K562 (cell line): Measurements from ENCODE around the gene STX12. TPM values are rescaled to one million over a fixed set of nuclear protein-coding genes. Genes with fewer than 3 reads are reported as not detected.

Source experiments
- ATF7 ChIP-seq: fragments of 450-650 bp; IDR thresholded peaks from 2 replicates; pipeline ENCODE4 v1.7.1; 2014; ENCODE audit warnings: mild to moderate bottlenecking, moderate library complexity
- CEBPG ChIP-seq, 3 experiments: fragments of 200-800 bp in 1 of 3; sonication (Bioruptor generic) in 1 of 3; sonication (generic) in 1 of 3; formaldehyde crosslinking in 1 of 3; IDR thresholded peaks in 2 of 3; conservative IDR thresholded peaks in 1 of 3; 2 replicates each; pipeline versions ENCODE4 v1.6.1 to v1.8.0; 2016 to 2022; ENCODE audit warnings: missing compliant biosample characterization in 2 of 3, missing genetic modification characterization in 2 of 3, mild to moderate bottlenecking in 1 of 3, missing genetic modification reagents in 1 of 3
- CTBP1 ChIP-seq: fragments of 450-650 bp; IDR thresholded peaks from 2 replicates; pipeline ENCODE4 v1.6.1; 2016; ENCODE audit warnings: borderline replicate concordance
- E2F6 ChIP-seq, 2 experiments: IDR thresholded peaks; 2 replicates each; pipeline ENCODE4 v1.6.1; 2011; ENCODE audit warnings: borderline replicate concordance in 1 of 2, control low read depth in 1 of 2, low read depth in 1 of 2, low read length in 1 of 2, mild to moderate bottlenecking in 1 of 2, mixed read lengths in 1 of 2, moderate library complexity in 1 of 2; ENCODE audit not compliant: insufficient read depth in 1 of 2, insufficient read length in 1 of 2, poor library complexity in 1 of 2, severe bottlenecking in 1 of 2; ENCODE audit errors: extremely low read depth in 1 of 2
- KAT7 ChIP-seq: sonication (generic); formaldehyde crosslinking; IDR thresholded peaks from 2 replicates; pipeline ENCODE4 v1.8.0; 2022; ENCODE audit warnings: missing genetic modification reagents, mild to moderate bottlenecking, borderline replicate concordance
- L3MBTL2 ChIP-seq: fragments of 450-650 bp; IDR thresholded peaks from 2 replicates; pipeline ENCODE4 v1.6.1; 2016; ENCODE audit warnings: mild to moderate bottlenecking, moderate library complexity
- MAFK ChIP-seq: IDR thresholded peaks from 2 replicates; pipeline ENCODE4 v1.6.1; 2011; ENCODE audit warnings: low read length, improper control_type of control experiment
- MBD1 ChIP-seq: fragments of 250-450 bp; sonication (Bioruptor Pico); IDR thresholded peaks from 2 replicates; pipeline ENCODE4 v1.8.0; 2022; ENCODE audit warnings: inconsistent platforms
- MYNN ChIP-seq, 2 experiments: sonication (generic); formaldehyde crosslinking in 1 of 2; IDR thresholded peaks; 2 replicates each; pipeline versions ENCODE4 v1.5.0 to v1.6.1; 2016 to 2020; ENCODE audit warnings: antibody characterized with exemption in 1 of 2, missing genetic modification reagents in 1 of 2
- RCOR1 ChIP-seq, 2 experiments: IDR thresholded peaks; 2 replicates each; pipeline ENCODE4 v1.6.1; 2012; ENCODE audit warnings: low read depth in 2 of 2, low read length in 2 of 2, borderline replicate concordance in 1 of 2, improper control_type of control experiment in 1 of 2
- SOX6 ChIP-seq: fragments of 450-650 bp; IDR thresholded peaks from 2 replicates; pipeline ENCODE4 v1.6.1; 2014; ENCODE audit warnings: mild to moderate bottlenecking
- TCF7 ChIP-seq: sonication (generic); IDR thresholded peaks from 2 replicates; pipeline ENCODE4 v1.6.1; 2016; ENCODE audit warnings: antibody characterized with exemption, borderline replicate concordance
- TOE1 ChIP-seq, 2 experiments: fragments of 450-650 bp in 1 of 2; sonication (generic) in 1 of 2; formaldehyde crosslinking in 1 of 2; IDR thresholded peaks; 2 replicates each; pipeline versions ENCODE4 v1.7.1 to v1.8.0; 2016 to 2022; ENCODE audit warnings: borderline replicate concordance in 2 of 2, mild to moderate bottlenecking in 2 of 2, antibody characterized with exemption in 1 of 2, inconsistent platforms in 1 of 2, low read depth in 1 of 2, missing genetic modification reagents in 1 of 2, moderate library complexity in 1 of 2
- TSC22D4 ChIP-seq: fragments of 450-650 bp; IDR thresholded peaks from 2 replicates; pipeline ENCODE4 v1.6.1; 2016; ENCODE audit warnings: missing genetic modification characterization, missing biosample characterization, control low read depth
- UBTF ChIP-seq, 2 experiments: IDR thresholded peaks; 2 replicates each; pipeline ENCODE4 v1.6.1; 2012; ENCODE audit warnings: improper control_type of control experiment in 2 of 2, low read depth in 2 of 2, low read length in 2 of 2, borderline replicate concordance in 1 of 2
- ZNF175 ChIP-seq: fragments of 200-800 bp; sonication (Bioruptor generic); IDR thresholded peaks from 2 replicates; pipeline ENCODE4 v1.6.1; 2016; ENCODE audit warnings: low read depth, mild to moderate bottlenecking, missing genetic modification characterization, missing compliant biosample characterization
- polyA plus RNA-seq, 8 experiments: library from polyadenylated mRNA; depleted of rRNA in 4 of 8; stranded (reverse) in 5 of 8; unstranded in 3 of 8; fragments of >200 nt; fragmentation: Nextera tagmentation in 2 of 8; fragmentation: Illumina TruSeq in 1 of 8; extraction: Ambion mirVana in 2 of 8; extraction: Trizol in 1 of 8; gene quantifications; 2 replicates each; pipeline versions ENCODE4 v1.2.1 to v1.2.3, GENCODE V29; 2011 to 2014; ENCODE audit warnings: inconsistent platforms in 1 of 8, missing spikeins in 1 of 8
- total RNA-seq, 7 experiments: library from RNA; depleted of rRNA in 6 of 7; stranded (reverse); fragments of >200 nt in 6 of 7; fragmentation: Illumina TruSeq in 2 of 7; extraction: Trizol in 2 of 7; gene quantifications; 2 replicates each; pipeline versions ENCODE4 v1.2.1 to v1.2.3, GENCODE V29; 2011 to 2021; ENCODE audit warnings: low replicate concordance in 1 of 7
- TF ChIP-seq, protein P1 (sequence below): conservative IDR thresholded peaks from 2 replicates; pipeline ENCODE4 v1.6.1; 2011; ENCODE audit warnings: low read depth, mild to moderate bottlenecking, low read length; ENCODE audit not compliant: control insufficient read depth

STX12 gene
- total and polyA plus RNA-seq, 9 of the 15 experiments (the other 6 are each of a cell fraction or from before 2014, with no cell fraction given) = 16.9 to 31.3 (median 25.7) TPM

- TF ChIP-seq TOE1 (IDR thresholded peaks at IDR 0.05; ENCODE audit: borderline replicate concordance) (0 out of 2 replicates have a peak, but pooled peaks have one; percentile 34), TOE1 (CRISPR knock-in tag; IDR thresholded peaks at IDR 0.05; ENCODE audit: borderline replicate concordance, low read depth) (no peak), TCF7 (0 out of 2 replicates have a peak, but pooled peaks have one; percentile 54), RCOR1 (IDR thresholded peaks at IDR 0.05; ENCODE audit: borderline replicate concordance in 1 of 2, low read depth in 2 of 2, low read length in 2 of 2) (peak in 1 of 2 experiments; percentile 52; a peak in 1 of 4 replicates), E2F6 (IDR thresholded peaks at IDR 0.05; ENCODE audit: borderline replicate concordance in 1 of 2, extremely low read depth in 1 of 2, insufficient read depth in 1 of 2, insufficient read length in 1 of 2, low read depth in 1 of 2, low read length in 1 of 2, poor library complexity in 1 of 2, severe bottlenecking in 1 of 2) (peak in 1 of 2 experiments; percentile 26), TSC22D4 (tag) (no peak), SOX6 (peak; percentile 28; the same call in 1 of the 2 replicates), L3MBTL2 (peak; percentile 39; the same call in 1 of the 2 replicates), CTBP1 (peak; percentile 68; the same call in 1 of the 2 replicates), MAFK (0 out of 2 replicates have a peak, but pooled peaks have one; percentile 10), MYNN (IDR thresholded peaks at IDR 0.05) (peak; percentile 71), MYNN (CRISPR knock-in tag; IDR thresholded peaks at IDR 0.05) (no peak), ATF7 (0 out of 2 replicates have a peak, but pooled peaks have one; percentile 35), KAT7 (CRISPR knock-in tag) (0 out of 2 replicates have a peak, but pooled peaks have one; percentile 66), MBD1 (CRISPR knock-in tag) (no peak), ZNF175 (CRISPR knock-in tag) (no peak), CEBPG (CRISPR knock-in tag; IDR thresholded peaks at IDR 0.05) (0 out of 2 replicates have a peak, but pooled peaks have one; percentile 28), CEBPG (tag; conservative IDR thresholded peaks at IDR 0.05 in 1 of 2, IDR thresholded peaks at IDR 0.05 in 1 of 2) (no peak), UBTF (IDR thresholded peaks at IDR 0.05; ENCODE audit: borderline replicate concordance in 1 of 2, low read depth in 2 of 2, low read length in 2 of 2) (no peak)
- TF ChIP-seq, protein P1, sequence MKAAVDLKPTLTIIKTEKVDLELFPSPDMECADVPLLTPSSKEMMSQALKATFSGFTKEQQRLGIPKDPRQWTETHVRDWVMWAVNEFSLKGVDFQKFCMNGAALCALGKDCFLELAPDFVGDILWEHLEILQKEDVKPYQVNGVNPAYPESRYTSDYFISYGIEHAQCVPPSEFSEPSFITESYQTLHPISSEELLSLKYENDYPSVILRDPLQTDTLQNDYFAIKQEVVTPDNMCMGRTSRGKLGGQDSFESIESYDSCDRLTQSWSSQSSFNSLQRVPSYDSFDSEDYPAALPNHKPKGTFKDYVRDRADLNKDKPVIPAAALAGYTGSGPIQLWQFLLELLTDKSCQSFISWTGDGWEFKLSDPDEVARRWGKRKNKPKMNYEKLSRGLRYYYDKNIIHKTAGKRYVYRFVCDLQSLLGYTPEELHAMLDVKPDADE = 0 out of 2 replicates have a peak, but pooled peaks have one; percentile 40
These were observed 85.3 kb downstream of the STX12 start (continued) for GRCh38 chr1:27858072-27858948.
